ENCODE results near the gene DCDC1.

GRCh38 chr11:31412946-31413345 lies 43.4 kb upstream of the DCDC1 start:
- TF ChIP-seq CTCF (IDR thresholded peaks at IDR 0.05) (no peak), POLR2AphosphoS5 (IDR thresholded peaks at IDR 0.05) (no peak)
